Astrocyte of the spinal cord (primary cell): ENCODE measurements around the gene LTB4R2.

Experiments used
- DNase-seq: peaks from one replicate; pipeline ENCODE4 v3.0.0; 2011; ENCODE audit warnings: low read depth, low spot score
- H3K4me3 ChIP-seq: 2 replicates; pipeline ENCODE4 v1.5.1; 2011; ENCODE audit warnings: low read depth, mild to moderate bottlenecking, low read length, moderate library complexity
- in situ Hi-C: cut with HindIII; loops from 2 replicates; pipeline ENCODE4 v1.10.0; 2017; ENCODE audit warnings: low sequenced_read_pairs
- TF ChIP-seq, protein P1 (sequence below): IDR thresholded peaks from 2 replicates; pipeline ENCODE4 v1.5.1; 2012; ENCODE audit warnings: low read depth, mild to moderate bottlenecking, low read length, inconsistent platforms

LTB4R2 gene

DNA sequence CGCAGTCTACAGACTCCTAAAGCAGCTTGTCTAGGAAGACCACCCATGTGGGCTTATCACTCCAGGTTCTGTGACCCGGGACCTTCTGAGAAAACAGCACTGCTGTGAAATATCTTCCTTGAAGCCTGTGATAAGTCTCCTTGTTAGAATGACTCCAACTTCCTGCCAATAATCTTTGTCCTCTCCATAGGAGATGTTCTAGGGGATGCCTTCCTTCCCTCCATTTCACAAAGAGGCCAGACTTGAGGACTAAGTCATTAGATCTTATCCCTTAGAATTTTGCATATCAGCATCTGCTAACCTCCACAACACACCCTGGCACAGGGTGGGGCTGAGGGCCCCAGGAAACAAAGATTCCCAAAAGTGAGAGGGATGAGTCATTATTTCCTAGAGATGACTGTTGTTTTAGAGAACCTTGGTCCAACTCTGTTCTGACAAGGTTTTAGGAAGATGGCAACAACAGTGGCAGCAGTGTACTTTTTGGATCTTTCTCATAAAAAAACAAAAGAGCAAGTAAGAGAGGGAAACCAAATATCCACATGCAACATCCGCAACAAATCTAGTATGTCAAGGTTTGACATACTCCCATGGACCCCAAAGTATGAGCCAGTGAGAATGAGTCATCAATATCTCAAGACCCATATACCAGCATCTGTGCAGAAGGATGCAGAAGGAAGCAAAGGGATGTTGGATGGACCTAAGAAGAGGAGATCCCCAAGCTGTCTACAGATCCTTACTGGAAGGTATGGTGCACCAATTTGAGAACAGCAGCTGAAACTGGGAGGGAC, 7.4 kb downstream of the LTB4R2 start:
- TF ChIP-seq, protein P1, sequence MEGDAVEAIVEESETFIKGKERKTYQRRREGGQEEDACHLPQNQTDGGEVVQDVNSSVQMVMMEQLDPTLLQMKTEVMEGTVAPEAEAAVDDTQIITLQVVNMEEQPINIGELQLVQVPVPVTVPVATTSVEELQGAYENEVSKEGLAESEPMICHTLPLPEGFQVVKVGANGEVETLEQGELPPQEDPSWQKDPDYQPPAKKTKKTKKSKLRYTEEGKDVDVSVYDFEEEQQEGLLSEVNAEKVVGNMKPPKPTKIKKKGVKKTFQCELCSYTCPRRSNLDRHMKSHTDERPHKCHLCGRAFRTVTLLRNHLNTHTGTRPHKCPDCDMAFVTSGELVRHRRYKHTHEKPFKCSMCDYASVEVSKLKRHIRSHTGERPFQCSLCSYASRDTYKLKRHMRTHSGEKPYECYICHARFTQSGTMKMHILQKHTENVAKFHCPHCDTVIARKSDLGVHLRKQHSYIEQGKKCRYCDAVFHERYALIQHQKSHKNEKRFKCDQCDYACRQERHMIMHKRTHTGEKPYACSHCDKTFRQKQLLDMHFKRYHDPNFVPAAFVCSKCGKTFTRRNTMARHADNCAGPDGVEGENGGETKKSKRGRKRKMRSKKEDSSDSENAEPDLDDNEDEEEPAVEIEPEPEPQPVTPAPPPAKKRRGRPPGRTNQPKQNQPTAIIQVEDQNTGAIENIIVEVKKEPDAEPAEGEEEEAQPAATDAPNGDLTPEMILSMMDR, result no peak
- H3K4me3 ChIP-seq, result no peak overlapping the region
- in situ Hi-C loops, result no loop called here
- no peak for DNase-seq

DNA sequence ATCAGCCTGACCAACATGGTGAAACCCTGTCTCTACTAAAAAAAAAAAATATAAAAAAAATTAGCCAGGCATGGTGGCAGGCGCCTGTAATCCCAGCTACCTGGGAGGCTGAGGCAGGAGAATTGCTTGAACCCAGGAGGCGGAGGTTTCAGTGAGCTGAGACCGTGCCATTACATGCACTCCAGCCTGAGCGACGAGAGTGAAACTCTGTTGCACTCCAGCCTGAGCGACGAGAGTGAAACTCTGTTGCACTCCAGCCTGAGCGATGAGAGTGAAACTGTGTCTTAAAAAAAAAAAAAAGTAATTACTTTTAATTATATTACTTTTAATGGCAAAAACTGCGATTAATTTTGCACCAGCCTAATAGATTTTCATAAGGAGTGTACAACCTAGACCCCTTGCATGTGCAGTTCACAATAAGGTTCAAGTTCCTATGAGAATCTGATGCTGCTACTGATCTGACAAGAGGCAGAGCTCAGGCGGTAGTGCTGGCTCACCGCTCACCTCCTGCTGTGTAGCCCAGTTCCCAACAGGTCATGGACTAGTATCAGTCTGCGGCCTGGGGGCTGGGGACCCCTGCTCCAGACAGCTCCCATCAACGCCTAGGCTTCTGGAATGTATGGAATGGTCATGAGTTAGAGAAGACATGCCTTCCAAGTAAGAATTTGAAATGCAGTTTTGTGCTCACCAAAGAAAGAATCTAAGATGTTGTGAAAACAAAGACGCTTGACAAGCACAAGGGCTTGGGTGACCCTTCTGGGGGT, 11.5 kb downstream of the LTB4R2 start:
- no peak for DNase-seq
- TF ChIP-seq, protein P1, result no peak
- in situ Hi-C loops, result no loop called here
- no peak overlapping the region for H3K4me3 ChIP-seq

DNA sequence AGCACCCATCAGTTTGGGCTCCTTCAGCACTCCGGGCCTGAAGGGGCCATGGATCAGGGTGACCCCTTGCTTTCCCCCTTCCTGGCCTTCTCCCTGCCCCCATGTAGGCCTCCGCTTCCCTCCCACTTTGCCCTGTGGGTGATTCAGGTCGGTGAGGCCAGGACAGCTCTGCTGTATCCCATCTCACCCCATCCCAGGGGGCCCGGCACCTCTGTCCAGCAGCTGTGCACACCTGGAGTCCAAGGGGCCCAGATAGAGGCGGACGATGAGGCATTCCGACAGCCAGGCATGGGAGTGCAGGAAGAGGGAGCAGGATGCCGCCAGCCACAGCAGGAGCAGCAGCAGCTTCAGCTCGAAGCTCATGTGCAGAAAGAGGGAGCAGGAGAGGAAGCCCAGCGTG, 12.7 kb downstream of the LTB4R2 start:
- in situ Hi-C loops, result no loop called here
- no peak for DNase-seq
- H3K4me3 ChIP-seq, result no peak overlapping the region
- TF ChIP-seq, protein P1, result no peak

DNA sequence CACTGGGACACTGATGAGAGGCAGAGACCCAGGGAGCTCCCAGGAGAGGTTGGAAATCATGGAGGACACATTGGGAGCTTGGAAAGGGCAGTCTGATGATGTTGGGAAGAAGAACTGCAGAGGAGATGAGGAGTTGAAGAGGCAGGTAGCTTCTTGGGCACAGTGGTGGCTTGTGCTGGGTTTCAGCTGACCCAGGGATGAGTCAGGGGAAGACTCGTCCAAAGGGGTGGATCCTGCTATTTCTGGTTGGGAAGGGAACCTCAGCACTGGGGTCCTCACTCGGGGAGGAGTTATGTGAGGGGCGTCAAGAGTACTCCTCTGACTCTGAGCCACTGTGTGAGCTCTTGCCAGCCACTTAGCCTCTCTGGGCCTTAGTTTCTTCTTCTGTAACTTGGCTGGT, 13.4 kb downstream of the LTB4R2 start:
- in situ Hi-C loops, result no loop called here
- no peak overlapping the region for H3K4me3 ChIP-seq
- no peak for DNase-seq
- TF ChIP-seq, protein P1, result no peak

DNA sequence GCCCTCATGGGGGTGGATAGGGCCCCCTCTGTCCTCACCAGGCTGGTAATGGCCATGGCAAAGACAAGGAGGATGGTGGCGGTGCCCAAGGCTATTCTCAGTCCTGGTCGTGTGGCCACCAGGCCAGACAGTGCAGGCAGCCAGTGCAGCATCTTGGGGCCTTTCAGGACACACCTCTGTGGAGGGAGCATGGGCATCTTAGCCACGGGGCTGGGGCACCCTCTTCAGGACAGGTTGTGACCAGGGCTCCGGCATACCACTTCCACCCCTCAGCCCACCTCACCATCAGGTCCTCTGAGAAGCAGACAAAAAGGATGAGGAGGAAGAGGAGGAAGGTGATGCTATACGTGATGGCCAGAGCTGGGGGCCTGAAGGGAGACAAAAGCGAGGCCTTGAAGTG, 14.1 kb downstream of the LTB4R2 start:
- no peak overlapping the region for H3K4me3 ChIP-seq
- TF ChIP-seq, protein P1, result no peak
- in situ Hi-C loops, result no loop called here
- DNase-seq, result no peak

DNA sequence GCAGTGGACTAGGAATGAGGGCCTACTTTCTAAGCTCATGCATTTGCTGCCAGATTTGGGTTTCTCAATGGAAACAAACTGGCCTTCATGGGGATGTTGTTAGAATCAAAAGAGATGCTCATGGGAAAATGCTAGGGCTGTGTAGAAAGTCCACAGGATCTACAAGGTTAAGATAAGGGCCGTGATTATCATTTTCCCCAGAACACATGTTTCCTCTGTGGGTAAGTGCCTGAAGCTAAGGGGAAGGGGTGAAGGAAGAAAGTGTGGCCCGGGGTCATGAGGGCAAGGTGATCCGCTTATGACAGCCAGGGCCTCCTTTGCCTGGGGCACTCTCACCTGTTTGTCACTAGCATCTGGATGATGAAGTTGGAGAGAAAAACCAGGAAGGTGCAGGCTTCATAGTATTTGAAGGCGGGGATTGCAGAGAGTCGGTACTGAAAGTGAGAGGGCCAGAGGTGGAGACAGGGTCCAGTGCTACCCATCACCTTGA, 15.1 kb downstream of the LTB4R2 start:
- H3K4me3 ChIP-seq, result no peak overlapping the region
- DNase-seq, result no peak
- in situ Hi-C loops, result no loop called here
- TF ChIP-seq, protein P1, result no peak
